Measurements from ENCODE around the gene CTIF.

CTIF gene

DNA sequence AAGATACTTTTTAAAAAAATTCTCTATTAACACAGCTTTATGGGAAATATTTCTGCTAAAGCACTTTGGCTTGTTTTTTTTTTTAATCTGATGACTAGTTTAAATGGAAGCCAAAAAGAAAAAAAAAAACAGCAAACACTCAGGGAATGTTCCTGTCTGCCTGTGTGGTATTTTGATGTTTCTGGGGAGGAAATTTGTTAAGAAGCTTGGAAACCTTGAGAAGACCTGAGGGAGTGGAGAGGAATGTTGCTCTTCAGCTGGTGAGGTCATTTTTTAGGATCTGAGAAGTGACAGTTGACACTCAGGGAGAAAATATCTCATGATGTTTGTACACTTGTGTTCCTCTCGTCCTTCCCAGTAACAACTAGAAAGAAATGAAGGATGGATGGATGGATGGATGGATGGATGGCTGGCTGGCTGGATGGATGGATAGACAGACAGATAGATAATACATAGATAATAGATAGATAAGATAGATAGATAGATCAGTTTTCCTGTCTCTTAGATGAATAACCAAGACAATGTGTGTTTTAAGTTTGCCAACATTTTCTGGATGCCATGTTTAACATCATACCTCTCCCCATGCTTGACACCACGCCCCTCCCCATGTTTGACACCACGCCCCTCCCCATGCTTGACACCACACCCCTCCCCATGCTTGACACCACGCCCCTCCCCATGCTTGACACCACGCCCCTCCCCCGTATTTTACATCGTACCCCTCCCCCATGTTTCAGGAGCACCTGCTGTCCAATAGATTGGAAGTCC lies 84.8 kb downstream of the CTIF start:
- no peak for DNase-seq

DNA sequence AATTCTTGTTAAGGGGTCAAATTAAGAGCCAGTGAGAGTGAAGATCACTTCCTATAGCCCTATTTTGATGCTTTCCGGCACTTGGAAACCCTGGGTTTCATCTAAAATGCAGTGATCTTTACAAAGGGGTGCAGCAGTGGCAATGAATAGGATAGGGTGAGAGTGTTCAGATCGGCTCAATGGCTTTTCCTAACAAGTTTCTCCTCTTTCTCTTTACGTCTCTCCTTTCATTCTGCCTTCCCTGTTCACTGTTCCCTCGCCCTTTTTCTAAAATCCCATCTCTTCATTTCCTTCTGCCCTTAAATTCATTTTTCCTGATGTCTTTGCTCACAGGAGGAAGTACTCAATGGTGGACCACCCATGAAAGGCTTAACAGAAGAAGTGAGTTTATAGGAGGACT lies 86.0 kb downstream of the CTIF start:
- no peak for DNase-seq

DNA sequence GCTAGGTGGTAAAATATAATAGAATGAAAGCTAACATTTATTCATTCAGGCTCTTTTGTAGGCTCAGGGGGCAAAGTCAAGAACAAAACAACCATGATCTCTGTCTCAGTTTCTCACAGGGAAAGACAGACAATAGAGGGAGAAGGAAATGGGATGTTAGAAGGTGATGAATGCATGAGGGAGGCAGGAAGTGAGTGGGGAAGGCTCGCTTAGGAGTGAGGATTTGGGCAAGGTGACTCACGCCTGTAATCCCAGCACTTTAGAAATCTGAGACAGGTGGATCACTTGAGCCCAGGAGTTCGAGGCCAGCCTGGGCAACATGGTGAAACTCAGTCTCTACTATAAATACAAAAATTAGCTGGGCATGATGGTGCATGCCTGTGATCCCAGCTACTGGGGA lies 88.4 kb downstream of the CTIF start:
- no peak for DNase-seq

DNA sequence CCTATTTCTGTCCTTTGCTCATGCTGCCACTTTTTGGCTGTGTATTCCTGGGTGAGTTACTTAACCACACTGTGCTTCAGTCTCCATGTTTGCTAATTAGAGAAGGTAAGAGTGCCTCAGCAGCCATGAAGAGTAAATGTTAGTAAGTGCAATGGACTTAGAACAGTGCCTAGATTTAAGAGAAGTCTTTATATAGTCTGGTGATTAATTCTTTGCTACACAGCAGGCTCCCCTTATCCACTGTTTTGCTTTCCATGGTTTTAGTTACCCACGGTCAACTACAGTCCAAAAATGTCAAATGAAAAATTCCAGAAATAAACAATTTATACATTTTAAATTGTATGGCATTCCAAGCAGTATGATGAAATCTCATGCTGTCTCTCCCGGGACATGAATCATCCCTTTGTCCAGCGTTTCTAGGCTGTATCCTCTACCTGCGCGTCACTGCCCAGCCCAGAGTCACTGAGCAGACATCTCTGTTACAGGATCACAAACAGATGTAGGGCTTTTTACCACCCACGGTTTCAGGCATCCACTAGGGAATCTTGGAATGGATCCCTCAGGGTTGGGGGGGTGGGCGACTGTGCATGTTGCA lies 91.0 kb downstream of the CTIF start:
- no peak for DNase-seq

DNA sequence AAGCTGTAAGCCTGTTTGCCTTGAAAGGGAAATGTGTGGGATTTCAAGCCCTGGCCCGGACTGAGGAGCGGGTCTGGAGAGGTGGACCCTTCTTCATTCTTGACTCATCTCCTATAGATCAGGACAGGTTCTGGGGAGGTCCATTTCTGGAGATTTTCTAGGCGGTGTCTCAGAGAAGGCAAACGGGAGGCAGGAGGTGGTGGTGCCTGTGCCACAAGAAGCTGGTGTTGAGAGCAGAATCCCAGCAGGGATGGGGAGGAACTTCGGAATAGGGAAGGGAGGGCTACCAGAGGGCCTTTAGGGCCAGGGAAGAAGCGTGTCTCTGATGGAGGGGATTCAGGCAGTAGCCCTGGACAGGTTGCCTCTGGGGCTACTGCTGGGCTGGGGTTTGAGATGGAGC lies 93.0 kb downstream of the CTIF start:
- DNase-seq, result no peak

DNA sequence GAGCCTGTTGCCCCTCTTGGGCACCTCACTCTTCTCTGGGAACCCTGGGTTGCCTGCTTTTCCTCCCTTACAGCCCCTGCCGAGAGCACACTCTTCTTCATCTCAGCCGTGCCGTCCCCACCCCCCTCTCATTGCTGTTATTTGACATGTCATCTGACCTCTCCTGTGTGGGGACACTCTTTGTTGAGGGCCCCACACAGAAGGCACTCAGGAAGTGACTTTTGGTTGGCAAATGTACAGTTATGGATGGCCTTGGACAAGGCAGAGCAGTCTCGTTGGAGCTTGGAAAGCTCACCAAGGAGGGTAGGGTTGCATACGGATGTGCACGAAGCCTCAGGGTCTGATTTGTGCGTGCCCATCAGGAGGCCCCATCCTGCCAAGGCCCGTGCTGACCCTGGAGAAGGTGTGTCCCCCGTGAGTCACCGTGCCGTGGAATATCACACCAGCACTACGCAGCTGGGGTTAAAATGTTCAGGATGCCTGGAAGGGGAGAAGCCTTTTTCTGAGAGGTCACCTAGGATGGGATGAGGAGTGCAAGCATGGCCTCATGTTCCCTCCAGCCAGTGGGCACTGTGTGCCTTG lies 93.9 kb downstream of the CTIF start:
- no peak for DNase-seq

DNA sequence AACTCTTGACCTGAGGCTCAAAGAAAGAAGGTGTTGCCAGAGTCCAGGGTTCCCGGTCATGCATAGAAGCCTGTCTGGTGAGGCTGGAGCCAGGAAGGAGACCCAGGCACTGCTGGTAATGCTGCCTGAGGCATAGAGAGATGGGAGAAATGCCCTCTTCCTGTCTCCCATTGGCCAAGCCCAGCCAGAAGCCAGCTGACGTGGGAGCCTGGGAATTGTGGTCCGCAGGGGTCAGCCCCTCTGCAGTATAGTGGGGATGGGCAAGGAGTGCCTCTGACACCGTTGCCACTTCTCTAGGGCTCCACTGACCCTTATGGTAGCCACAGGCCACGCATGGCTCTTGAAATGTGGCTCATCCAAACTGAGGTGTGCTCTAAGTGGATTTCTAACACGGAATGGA lies 95.7 kb downstream of the CTIF start:
- DNase-seq, result no peak

DNA sequence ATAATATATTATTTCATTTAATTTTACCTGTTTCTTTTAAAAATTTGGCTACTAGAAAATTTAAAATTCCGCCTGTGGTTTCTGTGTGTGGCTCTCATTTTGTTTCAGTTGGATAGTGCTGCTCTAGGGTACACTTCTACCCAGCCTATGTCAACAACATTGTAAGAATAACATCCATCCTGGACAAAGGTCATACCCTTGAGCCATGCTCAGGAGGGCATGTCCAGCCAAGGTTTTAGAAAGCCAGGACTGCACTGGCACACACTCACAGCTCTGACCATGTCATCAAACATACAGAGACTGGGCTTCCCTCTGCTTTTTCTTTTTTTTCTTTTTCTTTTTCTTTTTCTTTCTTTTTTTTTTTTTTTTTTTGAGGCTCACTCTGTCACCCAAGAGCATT lies 96.1 kb downstream of the CTIF start:
- no peak for DNase-seq

DNA sequence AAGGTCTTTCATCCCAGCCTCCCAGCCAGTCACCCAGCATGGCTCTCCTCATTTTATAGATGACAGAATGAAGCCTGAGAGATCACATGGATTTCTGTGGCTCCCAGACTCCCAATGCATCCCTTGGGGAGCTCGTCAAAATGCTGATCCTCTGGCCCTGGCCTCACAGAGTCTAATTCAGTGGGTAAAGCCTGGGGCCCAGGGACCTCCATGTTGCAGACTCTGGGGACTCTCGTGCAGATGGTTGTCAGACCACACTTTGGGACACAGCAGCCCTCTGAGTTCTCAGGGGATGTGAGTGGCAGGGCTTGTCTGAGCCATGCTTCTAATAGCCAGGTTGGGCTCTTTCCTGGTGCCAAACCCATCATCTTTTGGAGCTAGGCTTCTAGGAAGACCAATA lies 97.0 kb downstream of the CTIF start:
- no peak for DNase-seq

DNA sequence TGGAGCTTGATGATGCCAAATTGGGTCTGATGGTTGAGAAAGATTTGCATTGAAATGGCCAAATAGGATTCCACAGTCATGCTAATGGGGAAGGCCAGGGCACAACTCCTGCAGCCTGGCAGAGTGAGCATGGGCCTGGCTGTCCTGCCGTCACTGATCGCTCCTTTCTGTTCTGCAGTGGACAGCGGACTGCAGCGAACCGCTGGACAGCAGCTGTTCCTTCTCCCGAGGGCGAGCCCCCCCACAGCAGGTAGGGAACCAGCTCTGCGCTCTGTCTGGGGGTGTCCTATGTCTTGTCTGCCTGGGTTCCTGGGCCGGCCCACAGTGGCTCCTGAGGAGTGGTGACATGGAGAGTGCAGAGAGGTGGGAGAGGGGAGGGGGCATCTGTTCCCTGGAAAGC lies 97.6 kb downstream of the CTIF start:
- DNase-seq, result no peak

DNA sequence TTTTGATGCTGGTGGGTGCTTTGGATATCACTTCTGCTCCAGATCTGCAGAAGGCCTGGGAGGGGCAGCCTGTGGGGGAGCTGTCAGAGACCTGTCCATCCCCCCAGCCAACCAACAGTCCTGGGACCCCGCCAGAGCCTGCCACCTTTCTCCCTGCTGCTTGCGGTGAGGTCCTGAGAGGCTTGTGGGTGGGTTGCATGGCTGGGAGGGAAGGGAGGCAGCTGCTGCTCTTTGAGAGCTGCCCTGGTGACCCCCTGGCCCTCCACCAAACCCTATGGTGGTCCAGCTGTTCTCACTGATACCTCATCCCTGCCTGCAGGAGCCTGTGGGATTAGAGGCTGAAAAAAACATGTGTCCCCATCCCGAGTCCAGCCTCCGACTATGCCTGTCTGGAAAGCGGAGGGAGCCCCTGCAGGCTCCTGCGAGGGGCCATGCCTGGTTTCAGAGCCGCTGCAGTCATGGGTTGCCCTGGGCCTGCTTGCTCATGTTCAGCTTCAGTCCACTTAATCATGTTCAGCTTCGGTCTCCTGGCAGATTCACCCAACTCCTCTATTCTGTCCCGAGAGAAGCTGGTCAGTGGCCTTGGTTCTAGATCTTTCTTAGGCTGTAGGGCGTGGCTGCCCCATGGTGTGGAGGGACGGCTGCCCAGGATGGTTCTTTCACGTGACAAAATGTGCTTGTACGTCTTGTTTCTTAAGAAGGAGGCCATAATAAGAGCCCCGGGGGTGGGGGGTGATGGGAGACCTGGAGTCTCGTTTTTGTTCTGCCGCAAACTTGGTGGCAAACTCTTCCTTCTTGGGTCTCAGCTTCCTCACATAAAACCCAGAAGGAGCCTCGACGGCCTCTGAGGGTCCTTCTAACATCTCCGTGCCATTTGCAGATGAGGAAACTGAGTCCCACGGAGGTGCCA lies 98.5 kb downstream of the CTIF start:
- no peak for DNase-seq

DNA sequence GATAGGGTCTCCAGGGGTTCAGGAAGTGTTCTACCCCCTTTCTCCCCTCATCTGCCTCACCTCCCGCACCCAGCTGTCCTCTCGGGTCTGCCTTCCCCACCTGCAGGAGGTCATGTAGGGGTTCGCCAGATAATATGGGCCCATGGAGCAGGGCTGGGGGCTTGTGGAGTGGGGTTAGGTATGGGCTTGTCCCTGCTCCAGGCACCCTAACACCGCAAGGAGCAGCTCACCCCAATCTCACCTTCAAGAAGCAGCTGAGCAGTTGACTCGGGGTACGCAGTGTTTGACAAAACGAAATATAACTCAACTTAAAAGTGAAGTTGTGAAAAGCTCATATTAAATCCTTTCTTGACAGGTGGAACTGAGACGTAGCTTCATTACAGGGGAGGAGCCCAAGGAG lies 99.6 kb downstream of the CTIF start:
- DNase-seq, result no peak

DNA sequence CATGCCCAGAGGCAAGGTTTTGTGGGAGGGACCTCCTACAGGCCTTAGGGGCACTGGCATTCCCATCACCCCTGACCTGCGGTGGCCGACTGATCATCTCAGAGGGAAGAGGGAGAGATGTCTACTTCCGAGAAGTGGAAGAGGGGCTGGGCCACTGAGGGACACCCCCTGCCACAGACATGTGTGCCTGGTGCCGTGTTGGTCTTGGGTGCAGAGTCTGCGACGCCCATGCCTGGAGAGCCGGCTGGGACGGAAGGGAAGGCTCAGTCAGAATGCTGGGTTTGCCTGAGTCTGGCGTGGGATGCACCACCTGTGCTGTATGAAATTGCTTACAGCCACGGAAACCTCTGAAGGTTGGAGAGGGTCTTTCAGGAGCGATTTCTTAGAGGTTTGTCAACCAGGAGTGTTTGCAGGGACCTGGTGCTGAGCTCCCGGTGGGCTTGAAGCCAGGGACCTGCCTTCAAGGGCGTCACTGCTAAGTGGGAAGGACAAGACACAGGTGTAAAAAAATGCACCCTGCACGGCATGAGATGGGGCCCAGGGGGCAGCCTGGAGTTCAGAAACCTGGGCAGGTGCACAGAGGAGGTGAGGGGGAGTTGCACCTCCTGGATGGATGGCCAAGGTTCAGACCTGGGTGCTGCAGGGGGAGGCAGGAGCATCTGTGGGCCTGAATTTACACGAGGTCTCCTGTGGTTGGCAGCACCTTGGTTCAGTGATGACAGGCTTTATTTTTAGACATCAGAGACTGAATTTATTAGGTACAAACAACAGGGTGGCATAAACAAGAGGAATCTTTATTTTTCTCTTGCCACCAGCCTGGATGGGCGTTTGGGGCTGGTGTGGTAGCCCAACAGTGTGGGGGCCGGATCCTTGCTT lies 100.3 kb downstream of the CTIF start:
- no peak for DNase-seq

DNA sequence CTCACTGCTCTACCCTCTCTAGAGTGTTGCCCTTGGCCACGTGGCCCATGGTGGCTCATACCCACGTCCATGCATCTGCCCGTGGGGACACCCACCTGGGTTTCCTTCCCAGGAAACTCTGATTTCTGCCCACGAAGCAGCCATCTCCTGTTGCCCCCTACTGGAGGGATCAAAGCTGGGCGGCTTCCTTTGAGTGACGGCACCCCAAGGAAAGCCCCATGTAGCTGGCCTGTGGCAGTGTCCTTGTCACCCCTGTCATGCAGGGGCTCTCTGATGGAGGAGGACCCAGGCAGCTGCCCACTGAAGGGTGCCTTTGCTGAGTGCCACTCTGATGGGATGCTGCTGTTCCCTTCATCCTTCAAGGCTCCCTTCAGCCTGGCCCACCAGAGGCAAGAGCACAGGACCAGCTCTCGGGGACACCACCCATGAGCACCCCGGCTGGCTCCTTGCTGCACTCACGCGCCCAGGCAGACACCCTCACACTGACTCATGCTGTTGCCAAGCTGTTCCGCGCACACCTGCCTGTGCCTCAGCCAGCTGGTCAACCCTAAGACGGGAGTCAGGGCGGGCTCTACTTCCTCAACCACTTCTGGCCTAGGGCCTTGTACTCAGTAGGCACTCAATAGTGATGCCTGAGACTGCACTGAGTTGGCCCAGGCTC lies 101.1 kb downstream of the CTIF start:
- no peak for DNase-seq

DNA sequence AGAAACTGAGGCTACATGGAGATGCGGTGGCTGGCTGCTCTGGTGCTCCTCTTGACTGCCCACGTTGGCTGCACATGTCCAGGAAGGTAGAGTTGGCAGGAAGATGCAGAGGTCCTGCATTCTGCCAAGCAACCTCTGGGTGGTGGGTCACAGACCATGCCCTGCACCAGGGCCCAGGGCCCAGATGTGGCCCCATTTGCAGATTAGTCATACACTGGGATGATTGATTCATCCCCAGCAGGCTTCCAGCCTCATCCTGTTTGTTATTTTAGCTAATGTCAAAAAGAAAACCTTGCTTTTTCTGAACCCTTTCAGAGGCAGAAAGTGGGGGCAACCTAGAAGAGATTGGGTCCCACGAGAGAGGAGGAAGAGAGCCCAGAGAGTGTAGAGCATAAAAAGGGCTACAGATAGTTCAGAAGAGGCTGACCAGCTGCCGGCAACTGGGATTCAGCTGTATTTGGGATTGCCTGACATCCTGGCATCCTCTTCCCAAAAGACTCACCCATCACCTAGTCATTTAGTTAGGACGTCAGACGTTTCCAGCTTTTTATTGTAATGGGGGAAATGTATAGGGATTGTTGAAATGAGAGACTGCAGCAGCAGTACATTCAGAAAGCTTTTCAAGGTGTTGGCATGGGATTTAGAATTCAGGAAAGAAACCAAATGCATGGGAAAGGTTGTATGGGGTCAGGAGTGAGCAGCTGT lies 101.9 kb downstream of the CTIF start:
- peak; percentile 25 for DNase-seq

DNA sequence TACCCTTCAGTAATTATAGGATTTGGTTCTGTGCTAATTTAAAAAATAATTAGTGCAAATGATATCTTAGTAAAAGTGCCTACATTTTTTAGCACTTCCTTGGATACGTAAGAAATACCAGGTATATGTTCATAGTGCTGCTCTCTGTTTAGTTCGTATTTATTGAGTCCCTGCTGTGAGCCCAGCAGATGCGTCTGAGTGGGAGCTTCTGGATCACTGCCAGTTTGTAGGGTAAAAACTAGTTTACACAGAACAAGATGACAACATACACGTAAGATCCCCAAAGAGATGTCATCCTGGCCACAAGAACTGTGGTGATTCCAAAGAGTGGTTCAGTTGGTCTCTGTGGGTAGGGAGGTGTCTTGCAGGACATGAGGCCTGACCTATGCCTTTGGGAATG lies 103.2 kb downstream of the CTIF start:
- DNase-seq, result peak; percentile 70

DNA sequence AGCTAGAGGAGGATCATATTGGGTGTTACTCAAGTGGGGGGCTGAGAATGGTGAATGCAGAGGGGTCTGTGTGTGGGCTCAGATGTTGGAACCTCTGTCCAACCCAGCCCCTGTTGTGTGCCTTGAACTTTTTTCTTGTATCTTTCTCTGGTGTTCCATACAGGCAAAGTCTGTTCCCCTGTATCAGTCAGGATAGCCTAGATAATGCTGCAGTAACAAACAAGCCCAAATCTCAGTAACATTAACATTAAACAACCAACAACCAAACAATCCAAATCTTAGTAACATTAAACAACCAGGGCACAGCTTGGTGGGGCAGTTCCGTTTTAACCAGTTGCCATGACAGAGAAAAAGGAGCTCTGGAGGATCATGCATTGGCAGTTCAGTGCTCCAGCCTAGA lies 103.7 kb downstream of the CTIF start:
- no peak for DNase-seq

DNA sequence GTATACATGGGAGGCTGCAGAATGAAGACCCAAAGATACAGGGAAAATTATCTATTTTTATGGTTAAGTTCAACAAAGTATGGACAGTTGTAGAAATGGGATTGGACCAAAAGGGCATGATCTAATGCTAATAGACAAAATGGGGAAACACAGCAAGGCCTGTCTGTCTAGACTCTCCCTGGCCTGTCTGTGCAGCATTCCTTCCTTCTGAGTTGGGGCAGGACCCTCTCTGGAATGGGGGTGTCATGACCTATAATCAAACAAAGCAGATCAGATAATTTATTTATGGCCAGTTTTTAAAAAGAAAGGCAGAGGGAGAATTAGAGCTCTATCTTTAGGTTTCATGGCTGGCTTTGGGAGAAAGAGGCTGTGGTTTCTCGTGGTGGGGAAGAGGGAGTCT lies 104.4 kb downstream of the CTIF start:
- no peak for DNase-seq

DNA sequence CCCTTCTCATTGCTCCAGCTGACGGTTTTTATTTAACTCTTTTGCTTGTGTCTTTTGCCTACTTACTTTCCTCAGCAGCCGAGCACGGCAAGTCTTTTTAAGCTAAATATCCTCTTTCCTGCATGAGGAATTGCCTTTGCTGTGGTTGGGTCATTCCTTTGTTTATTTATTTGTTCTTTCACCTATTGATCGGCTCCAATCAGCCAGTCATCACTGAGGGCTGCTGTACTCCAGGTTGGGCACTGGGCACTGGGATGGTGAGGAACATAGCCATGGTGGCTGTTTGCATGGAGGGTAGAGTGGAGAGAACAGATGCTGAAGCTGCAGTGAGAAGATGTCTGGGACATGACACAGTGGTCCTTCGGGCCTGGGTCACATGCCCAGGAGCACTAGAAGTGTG lies 105.2 kb downstream of the CTIF start:
- no peak for DNase-seq

DNA sequence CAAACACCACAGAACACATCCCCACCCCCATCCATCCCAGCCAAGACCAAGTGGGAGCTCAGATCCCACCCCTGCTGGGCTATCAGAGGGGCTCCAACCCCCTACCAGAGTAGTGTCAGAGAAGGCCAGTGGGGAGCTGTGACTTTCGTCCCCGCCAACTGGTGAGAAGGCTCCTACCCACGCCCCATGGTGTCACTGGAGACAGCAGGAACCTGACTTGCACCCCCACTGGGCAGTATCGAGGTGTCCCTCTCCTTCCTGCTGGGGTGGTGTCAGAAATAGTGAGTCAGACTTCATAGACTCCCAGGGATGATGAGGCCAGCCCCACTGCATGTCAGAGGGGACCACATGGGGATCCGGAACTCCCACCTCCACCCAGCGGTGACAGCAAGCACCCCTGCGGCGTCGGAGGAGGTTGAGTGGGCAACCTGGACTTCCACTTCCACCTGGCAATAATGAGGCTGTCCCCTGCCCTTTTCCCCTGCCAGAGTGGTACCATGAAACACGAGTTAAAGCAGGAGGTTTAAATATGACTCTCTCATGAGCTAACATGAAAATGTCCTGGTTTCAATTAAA lies 106.7 kb downstream of the CTIF start:
- DNase-seq, result no peak

DNA sequence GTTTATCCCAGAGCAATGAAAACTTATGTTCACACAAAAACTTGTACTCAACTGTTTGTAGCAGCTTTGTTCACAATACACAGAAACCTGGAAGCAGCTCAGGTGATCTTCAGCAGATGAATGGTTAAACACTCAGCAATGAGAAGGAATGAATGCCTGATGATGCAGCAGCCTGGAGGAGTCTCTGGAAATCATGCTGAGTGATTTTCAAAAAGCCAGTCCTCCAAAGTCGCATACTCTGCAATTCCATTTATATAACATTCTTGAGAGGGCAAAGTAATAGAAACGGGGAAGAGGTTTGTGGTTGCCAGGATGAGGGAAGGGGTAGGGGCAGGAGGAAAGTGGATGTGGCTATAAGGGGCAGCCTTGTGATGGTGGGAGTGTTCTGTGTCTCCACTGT lies 108.1 kb downstream of the CTIF start:
- DNase-seq, result no peak

All from NCI-H2171 treated with DMSO at 0.1 percent for 48 hours (cell line).